Liver (tissue), 9 donors: ENCODE measurements around the gene DST. TPM values are rescaled to one million over a fixed set of nuclear protein-coding genes. Genes with fewer than 3 reads are reported as not detected.

ENCODE experiments used
- DNase-seq: peaks from one replicate; pipeline ENCODE4 v3.0.0-alpha.2; 2017; ENCODE audit warnings: low spot score
- H3K27ac ChIP-seq, 2 donors: one replicate each; pipeline ENCODE4 v1.7.0; 2013; ENCODE audit warnings: inconsistent platforms in 2 of 2, low read length in 2 of 2, control low read depth in 1 of 2, low read depth in 1 of 2, mild to moderate bottlenecking in 1 of 2
- H3K27me3 ChIP-seq, 4 donors: one replicate each; pipeline versions ENCODE4 v1.6.1 to v1.7.0; 2013; ENCODE audit warnings: low read length in 3 of 4, inconsistent platforms in 1 of 4, mild to moderate bottlenecking in 1 of 4, moderate library complexity in 1 of 4; ENCODE audit not compliant: control insufficient read depth in 4 of 4, insufficient read depth in 4 of 4
- H3K36me3 ChIP-seq, 4 donors: one replicate each; pipeline versions ENCODE4 v1.6.1 to v1.7.0; 2013; ENCODE audit warnings: low read length in 3 of 4, mild to moderate bottlenecking in 3 of 4, low read depth in 1 of 4, moderate library complexity in 1 of 4; ENCODE audit not compliant: control insufficient read depth in 4 of 4, insufficient read depth in 3 of 4
- H3K4me1 ChIP-seq, 4 donors: one replicate each; pipeline versions ENCODE4 v1.6.1 to v1.7.0; 2013; ENCODE audit warnings: low read length in 3 of 4, mild to moderate bottlenecking in 3 of 4, moderate library complexity in 1 of 4; ENCODE audit not compliant: control insufficient read depth in 4 of 4, insufficient read depth in 4 of 4
- H3K4me3 ChIP-seq, 3 donors: one replicate each; pipeline versions ENCODE4 v1.6.1 to v1.7.0; 2013; ENCODE audit warnings: low read length in 3 of 3, control low read depth in 1 of 3, low read depth in 1 of 3, mild to moderate bottlenecking in 1 of 3
- H3K9ac ChIP-seq, 2 donors: one replicate each; pipeline ENCODE4 v1.7.0; 2013; ENCODE audit warnings: low read length in 2 of 2, mild to moderate bottlenecking in 2 of 2, moderate library complexity in 2 of 2, control low read depth in 1 of 2, low read depth in 1 of 2
- H3K9me3 ChIP-seq, 4 donors: one replicate each; pipeline versions ENCODE4 v1.6.1 to v1.7.0; 2013; ENCODE audit warnings: low read length in 3 of 4; ENCODE audit not compliant: control insufficient read depth in 4 of 4
- EGR1 ChIP-seq, 2 donors: IDR thresholded peaks; 2 replicates each; pipeline ENCODE4 v1.6.1; 2016 to 2018; ENCODE audit warnings: antibody characterized with exemption in 2 of 2, low read depth in 2 of 2
- FOXA1 ChIP-seq: IDR thresholded peaks from 2 replicates; pipeline ENCODE4 v1.6.1; 2016; ENCODE audit warnings: antibody characterized with exemption
- FOXA2 ChIP-seq: IDR thresholded peaks from 2 replicates; pipeline ENCODE4 v1.6.1; 2016; ENCODE audit warnings: antibody characterized with exemption
- GABPA ChIP-seq, 2 donors: IDR thresholded peaks in 1 of 2; conservative IDR thresholded peaks in 1 of 2; 2 replicates each; pipeline ENCODE4 v1.6.1; 2016; ENCODE audit warnings: antibody characterized with exemption in 2 of 2, mild to moderate bottlenecking in 1 of 2, moderate library complexity in 1 of 2
- HNF4A ChIP-seq, 2 donors: conservative IDR thresholded peaks; 2 replicates each; pipeline ENCODE4 v1.6.1; 2016; ENCODE audit warnings: antibody characterized with exemption in 2 of 2, mild to moderate bottlenecking in 2 of 2
- HNF4G ChIP-seq: IDR thresholded peaks from 2 replicates; pipeline ENCODE4 v1.6.1; 2016; ENCODE audit warnings: antibody characterized with exemption
- JUND ChIP-seq, 2 donors: IDR thresholded peaks; 2 replicates each; pipeline ENCODE4 v1.6.1; 2016; ENCODE audit warnings: antibody characterized with exemption in 2 of 2
- NR2F2 ChIP-seq: IDR thresholded peaks from 2 replicates; pipeline ENCODE4 v1.6.1; 2016; ENCODE audit warnings: antibody characterized with exemption
- RAD21 ChIP-seq, 2 donors: IDR thresholded peaks; 2 replicates each; pipeline ENCODE4 v1.6.1; 2016; ENCODE audit warnings: antibody characterized with exemption in 2 of 2, mild to moderate bottlenecking in 2 of 2
- RXRA ChIP-seq, 2 donors: IDR thresholded peaks; 2 replicates each; pipeline ENCODE4 v1.6.1; 2017 to 2018; ENCODE audit warnings: antibody characterized with exemption in 2 of 2, mild to moderate bottlenecking in 1 of 2
- SP1 ChIP-seq: IDR thresholded peaks from 2 replicates; pipeline ENCODE4 v1.6.1; 2018; ENCODE audit warnings: antibody characterized with exemption, mild to moderate bottlenecking
- TAF1 ChIP-seq: conservative IDR thresholded peaks from 2 replicates; pipeline ENCODE4 v1.6.1; 2016; ENCODE audit warnings: antibody characterized with exemption, mild to moderate bottlenecking
- YY1 ChIP-seq: IDR thresholded peaks from 2 replicates; pipeline ENCODE4 v1.6.1; 2016; ENCODE audit warnings: antibody characterized with exemption, mild to moderate bottlenecking
- WGBS: extraction: QIAGEN DNeasy Blood & Tissue Kit; methylation state at CpG from one replicate; pipeline ENCODE4 v1.1.7; 2013; 5-methylcytosine and 5-hydroxymethylcytosine counted together
- polyA plus RNA-seq, 2 donors: library from polyadenylated mRNA; stranded (reverse) in 1 of 2; unstranded in 1 of 2; fragments of 200-250 nt in 1 of 2; fragments of >200 nt in 1 of 2; fragmentation: Nextera tagmentation in 1 of 2; extraction: Ambion mirVana in 1 of 2; gene quantifications; one replicate each; pipeline versions ENCODE4 v1.2.1 to v1.2.3, GENCODE V29; 2013 to 2015
- total RNA-seq, 2 donors: library from RNA; depleted of rRNA; stranded (reverse); fragments of >200 nt; gene quantifications; one replicate each; pipeline ENCODE4 v1.2.3, GENCODE V29; 2014
- TF ChIP-seq, protein P1 (sequence below): IDR thresholded peaks from 2 replicates; pipeline ENCODE4 v1.6.1; 2016; ENCODE audit warnings: antibody characterized with exemption, mild to moderate bottlenecking
- TF ChIP-seq, protein P2 (sequence below): IDR thresholded peaks from 2 replicates; pipeline ENCODE4 v1.6.1; 2016; ENCODE audit warnings: antibody characterized with exemption
- TF ChIP-seq, protein P3 (sequence below): fragments of 150-350 bp; IDR thresholded peaks from 2 replicates; pipeline ENCODE4 v1.5.1; 2017; ENCODE audit warnings: improper control_type of control experiment, low read depth, low read length; ENCODE audit not compliant: missing input control
- TF ChIP-seq, protein P4 (sequence below): IDR thresholded peaks from 2 replicates; pipeline ENCODE4 v1.6.1; 2016; ENCODE audit warnings: antibody characterized with exemption
- TF ChIP-seq, protein P5 (sequence below): IDR thresholded peaks from 2 replicates; pipeline ENCODE4 v1.6.1; 2016; ENCODE audit warnings: antibody characterized with exemption
- donor health status: healthy.
- donor health status: healthy.
- donor health status: healthy.
- donor health status: healthy.
- donor health status: healthy.

DST gene
- total RNA-seq (100 to 1,000 TPM in 1 of 2 donors, 10 to 100 TPM in 1; 95.9 to 234 TPM), polyA plus RNA-seq (10 to 100 TPM; 30.5 to 77.6 TPM)

DNA sequence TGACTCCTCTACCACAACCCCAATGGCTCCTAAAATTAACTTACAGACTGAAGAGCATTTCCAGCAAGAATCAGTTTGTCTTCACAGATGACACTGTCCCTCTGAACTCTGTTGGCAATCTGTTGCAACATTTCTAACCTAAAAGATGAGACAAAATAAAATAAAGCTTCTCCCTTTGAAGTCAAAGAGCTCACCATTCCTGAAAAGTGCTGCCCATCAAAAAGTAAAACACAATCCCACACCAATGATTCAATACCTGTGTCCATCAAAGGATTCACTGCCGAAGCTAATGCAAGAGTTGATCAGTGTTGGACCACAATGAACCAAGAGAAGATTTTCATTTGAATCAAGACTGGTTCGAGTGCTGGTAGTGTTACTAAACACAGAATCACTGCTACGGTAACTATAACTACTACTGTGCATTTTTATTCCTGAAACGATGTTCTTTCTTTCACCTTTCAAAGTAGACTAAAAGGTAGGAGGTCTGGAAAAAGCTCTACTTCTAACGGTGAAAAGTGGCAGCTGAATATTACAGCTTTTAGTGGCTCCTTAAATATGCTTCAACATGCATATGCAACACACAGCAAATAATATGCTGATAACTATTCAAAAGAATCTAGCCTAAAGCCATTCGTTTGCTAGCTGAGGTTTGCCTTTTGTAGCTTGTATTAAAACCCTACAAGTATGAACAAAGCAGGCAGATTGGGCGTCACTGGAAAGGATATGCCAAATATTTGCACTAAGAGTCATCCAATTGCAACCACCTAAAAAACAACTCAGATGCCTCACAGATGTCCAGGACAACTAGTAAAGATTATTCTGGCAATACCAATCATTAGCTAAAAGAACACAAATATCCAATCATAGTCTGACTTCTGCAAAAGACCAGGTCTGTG is at the start of gene DST:
TSS of gene DST (minus strand) at position 524 of the 896 bp plus-strand sequence.
- WGBS, result 70% methylated on average over 7 of the region's 7 CpGs
- peaks cover 0 to 5% (median 4%) of the 10 kb centered on the region in 4 donors for H3K4me1 ChIP-seq
- H3K9ac ChIP-seq, result no peak within 1 kb of the TSS

More for the DNA sequence above, at the start of gene DST:
- Histone ChIP-seq H3K36me3 (peaks cover 1 to 66% (median 35%) of the 10 kb centered on the region in 4 donors), H3K9me3 (no peaks in the 10 kb centered on the region), H3K4me3 (no peak within 1 kb of the TSS), H3K27me3 (no peaks in the 10 kb centered on the region), H3K27ac (peak within 1 kb of the TSS; percentile 51 to 57)
- DNase-seq, result no peak
- TF ChIP-seq TAF1 (no peak), YY1 (no peak), EGR1 (IDR thresholded peaks at IDR 0.05; ENCODE audit: low read depth in 2 of 2) (no peak), HNF4A (conservative IDR thresholded peaks at IDR 0.05) (peak in 1 of 2 donors; percentile 17), NR2F2 (no peak), FOXA1 (no peak), FOXA2 (no peak), RAD21 (IDR thresholded peaks at IDR 0.05) (peak in 1 of 2 donors; percentile 28), RXRA (IDR thresholded peaks at IDR 0.05) (peak in 1 of 2 donors; percentile 30), GABPA (IDR thresholded peaks at IDR 0.05 in 1 of 2, conservative IDR thresholded peaks at IDR 0.05 in 1 of 2) (no peak), JUND (IDR thresholded peaks at IDR 0.05) (peak; percentile 54 to 79), SP1 (peak; percentile 15), HNF4G (no peak)
- TF ChIP-seq, protein P1, sequence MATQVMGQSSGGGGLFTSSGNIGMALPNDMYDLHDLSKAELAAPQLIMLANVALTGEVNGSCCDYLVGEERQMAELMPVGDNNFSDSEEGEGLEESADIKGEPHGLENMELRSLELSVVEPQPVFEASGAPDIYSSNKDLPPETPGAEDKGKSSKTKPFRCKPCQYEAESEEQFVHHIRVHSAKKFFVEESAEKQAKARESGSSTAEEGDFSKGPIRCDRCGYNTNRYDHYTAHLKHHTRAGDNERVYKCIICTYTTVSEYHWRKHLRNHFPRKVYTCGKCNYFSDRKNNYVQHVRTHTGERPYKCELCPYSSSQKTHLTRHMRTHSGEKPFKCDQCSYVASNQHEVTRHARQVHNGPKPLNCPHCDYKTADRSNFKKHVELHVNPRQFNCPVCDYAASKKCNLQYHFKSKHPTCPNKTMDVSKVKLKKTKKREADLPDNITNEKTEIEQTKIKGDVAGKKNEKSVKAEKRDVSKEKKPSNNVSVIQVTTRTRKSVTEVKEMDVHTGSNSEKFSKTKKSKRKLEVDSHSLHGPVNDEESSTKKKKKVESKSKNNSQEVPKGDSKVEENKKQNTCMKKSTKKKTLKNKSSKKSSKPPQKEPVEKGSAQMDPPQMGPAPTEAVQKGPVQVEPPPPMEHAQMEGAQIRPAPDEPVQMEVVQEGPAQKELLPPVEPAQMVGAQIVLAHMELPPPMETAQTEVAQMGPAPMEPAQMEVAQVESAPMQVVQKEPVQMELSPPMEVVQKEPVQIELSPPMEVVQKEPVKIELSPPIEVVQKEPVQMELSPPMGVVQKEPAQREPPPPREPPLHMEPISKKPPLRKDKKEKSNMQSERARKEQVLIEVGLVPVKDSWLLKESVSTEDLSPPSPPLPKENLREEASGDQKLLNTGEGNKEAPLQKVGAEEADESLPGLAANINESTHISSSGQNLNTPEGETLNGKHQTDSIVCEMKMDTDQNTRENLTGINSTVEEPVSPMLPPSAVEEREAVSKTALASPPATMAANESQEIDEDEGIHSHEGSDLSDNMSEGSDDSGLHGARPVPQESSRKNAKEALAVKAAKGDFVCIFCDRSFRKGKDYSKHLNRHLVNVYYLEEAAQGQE, result no peak
- TF ChIP-seq, protein P2, sequence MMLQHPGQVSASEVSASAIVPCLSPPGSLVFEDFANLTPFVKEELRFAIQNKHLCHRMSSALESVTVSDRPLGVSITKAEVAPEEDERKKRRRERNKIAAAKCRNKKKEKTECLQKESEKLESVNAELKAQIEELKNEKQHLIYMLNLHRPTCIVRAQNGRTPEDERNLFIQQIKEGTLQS, result peak; percentile 15
- TF ChIP-seq, protein P3, sequence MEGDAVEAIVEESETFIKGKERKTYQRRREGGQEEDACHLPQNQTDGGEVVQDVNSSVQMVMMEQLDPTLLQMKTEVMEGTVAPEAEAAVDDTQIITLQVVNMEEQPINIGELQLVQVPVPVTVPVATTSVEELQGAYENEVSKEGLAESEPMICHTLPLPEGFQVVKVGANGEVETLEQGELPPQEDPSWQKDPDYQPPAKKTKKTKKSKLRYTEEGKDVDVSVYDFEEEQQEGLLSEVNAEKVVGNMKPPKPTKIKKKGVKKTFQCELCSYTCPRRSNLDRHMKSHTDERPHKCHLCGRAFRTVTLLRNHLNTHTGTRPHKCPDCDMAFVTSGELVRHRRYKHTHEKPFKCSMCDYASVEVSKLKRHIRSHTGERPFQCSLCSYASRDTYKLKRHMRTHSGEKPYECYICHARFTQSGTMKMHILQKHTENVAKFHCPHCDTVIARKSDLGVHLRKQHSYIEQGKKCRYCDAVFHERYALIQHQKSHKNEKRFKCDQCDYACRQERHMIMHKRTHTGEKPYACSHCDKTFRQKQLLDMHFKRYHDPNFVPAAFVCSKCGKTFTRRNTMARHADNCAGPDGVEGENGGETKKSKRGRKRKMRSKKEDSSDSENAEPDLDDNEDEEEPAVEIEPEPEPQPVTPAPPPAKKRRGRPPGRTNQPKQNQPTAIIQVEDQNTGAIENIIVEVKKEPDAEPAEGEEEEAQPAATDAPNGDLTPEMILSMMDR, result no peak
- TF ChIP-seq, protein P4, sequence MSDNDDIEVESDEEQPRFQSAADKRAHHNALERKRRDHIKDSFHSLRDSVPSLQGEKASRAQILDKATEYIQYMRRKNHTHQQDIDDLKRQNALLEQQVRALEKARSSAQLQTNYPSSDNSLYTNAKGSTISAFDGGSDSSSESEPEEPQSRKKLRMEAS, result no peak
- TF ChIP-seq, protein P5, sequence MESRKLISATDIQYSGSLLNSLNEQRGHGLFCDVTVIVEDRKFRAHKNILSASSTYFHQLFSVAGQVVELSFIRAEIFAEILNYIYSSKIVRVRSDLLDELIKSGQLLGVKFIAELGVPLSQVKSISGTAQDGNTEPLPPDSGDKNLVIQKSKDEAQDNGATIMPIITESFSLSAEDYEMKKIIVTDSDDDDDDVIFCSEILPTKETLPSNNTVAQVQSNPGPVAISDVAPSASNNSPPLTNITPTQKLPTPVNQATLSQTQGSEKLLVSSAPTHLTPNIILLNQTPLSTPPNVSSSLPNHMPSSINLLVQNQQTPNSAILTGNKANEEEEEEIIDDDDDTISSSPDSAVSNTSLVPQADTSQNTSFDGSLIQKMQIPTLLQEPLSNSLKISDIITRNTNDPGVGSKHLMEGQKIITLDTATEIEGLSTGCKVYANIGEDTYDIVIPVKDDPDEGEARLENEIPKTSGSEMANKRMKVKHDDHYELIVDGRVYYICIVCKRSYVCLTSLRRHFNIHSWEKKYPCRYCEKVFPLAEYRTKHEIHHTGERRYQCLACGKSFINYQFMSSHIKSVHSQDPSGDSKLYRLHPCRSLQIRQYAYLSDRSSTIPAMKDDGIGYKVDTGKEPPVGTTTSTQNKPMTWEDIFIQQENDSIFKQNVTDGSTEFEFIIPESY, result no peak
